HL-60 (cell line): ENCODE data around the gene MAS1L.

Experiments
- DNase-seq, 2 experiments: peaks; one replicate each; pipeline ENCODE4 v3.0.0-alpha.2; 2010 to 2020; ENCODE audit warnings: low read depth in 1 of 2, low spot score in 1 of 2
- H3K27ac ChIP-seq: fragments of 250-450 bp; sonication (Bioruptor Pico); replicated peaks from 2 replicates; pipeline ENCODE4 v1.5.1; 2020; ENCODE audit warnings: mild to moderate bottlenecking, moderate library complexity
- H3K27me3 ChIP-seq: fragments of 250-450 bp; sonication (Bioruptor Pico); 2 replicates; pipeline ENCODE4 v1.5.1; 2021; ENCODE audit warnings: mild to moderate bottlenecking, moderate library complexity; ENCODE audit not compliant: insufficient read depth, poor library complexity, severe bottlenecking
- H3K4me3 ChIP-seq: replicated peaks from 2 replicates; pipeline ENCODE4 v1.5.1; 2011; ENCODE audit warnings: mild to moderate bottlenecking, control low read depth, low read length; ENCODE audit not compliant: insufficient read depth
- GABPA ChIP-seq: IDR thresholded peaks from 2 replicates; pipeline ENCODE4 v1.6.1; 2012; ENCODE audit warnings: low read depth
- POLR2AphosphoS5 ChIP-seq: IDR thresholded peaks from 2 replicates; pipeline ENCODE4 v1.6.1; 2012; ENCODE audit warnings: low read depth
- SPI1 ChIP-seq: IDR thresholded peaks from 2 replicates; pipeline ENCODE4 v1.6.1; 2012; ENCODE audit warnings: low read depth, mild to moderate bottlenecking, borderline replicate concordance
- TF ChIP-seq, protein P1 (sequence below): IDR thresholded peaks from one replicate; pipeline ENCODE4 v1.5.1; 2011; ENCODE audit warnings: low read length, control low read depth, inconsistent platforms; ENCODE audit not compliant: insufficient read depth
- TF ChIP-seq, protein P2 (sequence below): IDR thresholded peaks from 2 replicates; pipeline ENCODE4 v1.6.1; 2012; ENCODE audit warnings: low read depth; ENCODE audit not compliant: insufficient replicate concordance

Gene MAS1L

DNA sequence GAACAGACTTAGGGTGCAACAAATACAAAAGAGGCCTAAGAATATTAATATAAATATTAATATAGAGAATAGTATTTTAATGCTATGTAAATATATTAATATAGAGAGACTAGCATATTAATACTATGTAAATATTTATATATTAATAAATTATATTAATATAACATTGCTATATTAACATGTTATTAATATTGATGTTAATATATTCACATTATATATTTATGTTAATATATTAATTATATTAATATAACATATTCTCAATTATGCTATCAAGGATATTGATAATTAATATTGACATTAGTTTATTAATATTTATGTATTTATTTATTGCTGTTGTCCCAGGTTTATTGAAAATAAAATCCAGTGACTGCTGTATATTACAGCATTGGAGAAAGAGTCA is 1.1 kb upstream of the MAS1L start:
- no peak overlapping the region for H3K27ac ChIP-seq
- H3K4me3 ChIP-seq, result no peak overlapping the region
- TF ChIP-seq SPI1 (no peak), GABPA (no peak), POLR2AphosphoS5 (no peak)
- TF ChIP-seq, protein P1, sequence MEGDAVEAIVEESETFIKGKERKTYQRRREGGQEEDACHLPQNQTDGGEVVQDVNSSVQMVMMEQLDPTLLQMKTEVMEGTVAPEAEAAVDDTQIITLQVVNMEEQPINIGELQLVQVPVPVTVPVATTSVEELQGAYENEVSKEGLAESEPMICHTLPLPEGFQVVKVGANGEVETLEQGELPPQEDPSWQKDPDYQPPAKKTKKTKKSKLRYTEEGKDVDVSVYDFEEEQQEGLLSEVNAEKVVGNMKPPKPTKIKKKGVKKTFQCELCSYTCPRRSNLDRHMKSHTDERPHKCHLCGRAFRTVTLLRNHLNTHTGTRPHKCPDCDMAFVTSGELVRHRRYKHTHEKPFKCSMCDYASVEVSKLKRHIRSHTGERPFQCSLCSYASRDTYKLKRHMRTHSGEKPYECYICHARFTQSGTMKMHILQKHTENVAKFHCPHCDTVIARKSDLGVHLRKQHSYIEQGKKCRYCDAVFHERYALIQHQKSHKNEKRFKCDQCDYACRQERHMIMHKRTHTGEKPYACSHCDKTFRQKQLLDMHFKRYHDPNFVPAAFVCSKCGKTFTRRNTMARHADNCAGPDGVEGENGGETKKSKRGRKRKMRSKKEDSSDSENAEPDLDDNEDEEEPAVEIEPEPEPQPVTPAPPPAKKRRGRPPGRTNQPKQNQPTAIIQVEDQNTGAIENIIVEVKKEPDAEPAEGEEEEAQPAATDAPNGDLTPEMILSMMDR, result no peak
- TF ChIP-seq, protein P2, sequence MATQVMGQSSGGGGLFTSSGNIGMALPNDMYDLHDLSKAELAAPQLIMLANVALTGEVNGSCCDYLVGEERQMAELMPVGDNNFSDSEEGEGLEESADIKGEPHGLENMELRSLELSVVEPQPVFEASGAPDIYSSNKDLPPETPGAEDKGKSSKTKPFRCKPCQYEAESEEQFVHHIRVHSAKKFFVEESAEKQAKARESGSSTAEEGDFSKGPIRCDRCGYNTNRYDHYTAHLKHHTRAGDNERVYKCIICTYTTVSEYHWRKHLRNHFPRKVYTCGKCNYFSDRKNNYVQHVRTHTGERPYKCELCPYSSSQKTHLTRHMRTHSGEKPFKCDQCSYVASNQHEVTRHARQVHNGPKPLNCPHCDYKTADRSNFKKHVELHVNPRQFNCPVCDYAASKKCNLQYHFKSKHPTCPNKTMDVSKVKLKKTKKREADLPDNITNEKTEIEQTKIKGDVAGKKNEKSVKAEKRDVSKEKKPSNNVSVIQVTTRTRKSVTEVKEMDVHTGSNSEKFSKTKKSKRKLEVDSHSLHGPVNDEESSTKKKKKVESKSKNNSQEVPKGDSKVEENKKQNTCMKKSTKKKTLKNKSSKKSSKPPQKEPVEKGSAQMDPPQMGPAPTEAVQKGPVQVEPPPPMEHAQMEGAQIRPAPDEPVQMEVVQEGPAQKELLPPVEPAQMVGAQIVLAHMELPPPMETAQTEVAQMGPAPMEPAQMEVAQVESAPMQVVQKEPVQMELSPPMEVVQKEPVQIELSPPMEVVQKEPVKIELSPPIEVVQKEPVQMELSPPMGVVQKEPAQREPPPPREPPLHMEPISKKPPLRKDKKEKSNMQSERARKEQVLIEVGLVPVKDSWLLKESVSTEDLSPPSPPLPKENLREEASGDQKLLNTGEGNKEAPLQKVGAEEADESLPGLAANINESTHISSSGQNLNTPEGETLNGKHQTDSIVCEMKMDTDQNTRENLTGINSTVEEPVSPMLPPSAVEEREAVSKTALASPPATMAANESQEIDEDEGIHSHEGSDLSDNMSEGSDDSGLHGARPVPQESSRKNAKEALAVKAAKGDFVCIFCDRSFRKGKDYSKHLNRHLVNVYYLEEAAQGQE, result no peak
- H3K27me3 ChIP-seq, result no peaks in the 10 kb centered on the region
- DNase-seq, result no peak

DNA sequence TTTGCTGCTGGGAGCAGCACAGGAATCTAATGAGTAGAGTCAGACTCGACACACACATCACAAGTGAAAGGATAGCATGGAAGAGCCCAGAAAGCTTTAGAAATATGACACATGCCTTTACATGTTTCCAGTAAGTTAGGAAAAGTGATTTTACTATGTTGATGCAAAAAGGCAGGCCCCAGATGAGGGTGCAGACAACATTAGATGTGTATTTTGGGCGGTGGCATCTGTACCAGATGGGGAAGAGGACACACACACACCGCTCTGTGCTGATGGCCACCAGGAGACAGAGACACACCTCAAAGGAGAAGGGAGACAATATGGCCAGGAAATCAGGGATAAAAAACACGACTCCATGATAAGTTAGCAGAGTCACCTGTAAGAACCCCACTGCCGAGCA is 625 bp downstream of the MAS1L start:
- Histone ChIP-seq H3K27ac (no peak overlapping the region), H3K4me3 (no peak overlapping the region), H3K27me3 (no peaks in the 10 kb centered on the region)
- TF ChIP-seq, protein P2, result no peak
- TF ChIP-seq SPI1, result no peak
- TF ChIP-seq, protein P1, result no peak
- no peak for TF ChIP-seq POLR2AphosphoS5
- no peak for TF ChIP-seq GABPA
- no peak for DNase-seq

DNA sequence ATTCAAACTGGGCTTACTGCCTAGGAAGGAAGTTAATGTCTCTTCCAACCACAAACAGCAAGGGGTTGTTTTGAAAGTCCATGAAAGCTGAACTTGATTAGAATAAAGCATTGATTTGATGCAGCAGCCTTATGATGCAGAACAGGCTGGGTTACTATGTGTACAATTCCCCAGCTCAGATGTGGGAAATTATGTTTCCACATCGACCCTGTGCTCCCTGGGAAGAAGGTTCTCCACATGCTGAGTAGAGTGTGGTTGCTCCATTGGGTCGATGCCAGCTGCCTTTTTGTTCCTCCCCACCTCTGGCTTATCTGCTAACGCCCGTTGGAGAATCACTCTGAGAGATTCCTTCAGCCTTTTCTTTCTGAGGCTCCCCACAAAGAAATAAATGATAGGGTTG is 1.2 kb downstream of the MAS1L start:
- H3K27ac ChIP-seq, result no peak overlapping the region
- DNase-seq, result no peak
- H3K4me3 ChIP-seq, result no peak overlapping the region
- no peaks in the 10 kb centered on the region for H3K27me3 ChIP-seq
- TF ChIP-seq POLR2AphosphoS5, result no peak
- TF ChIP-seq, protein P2, result no peak
- TF ChIP-seq GABPA, result no peak
- TF ChIP-seq, protein P1, result no peak
- TF ChIP-seq SPI1, result no peak
